WTC11 (cell line): ENCODE results near the gene LVRN. TPM values are rescaled to one million over a fixed set of nuclear protein-coding genes. Genes with fewer than 3 reads are reported as not detected.

Source experiments
- ATAC-seq: fragments of 200-7000 bp; cut with Tn5 transposase; 2 replicates; pipeline ENCODE4 v1.10.0; 2021; ENCODE audit warnings: mild to moderate bottlenecking, moderate library complexity
- CTCF ChIA-PET: fragments of 300-600 bp; sonication (Branson Sonifier 250); formaldehyde crosslinking; loops from one replicate; lab custom pipeline; 2021; ENCODE audit warnings: antibody characterized with exemption; lab: Charles Lee
- POLR2A ChIA-PET: fragments of 350-600 bp; sonication (Branson Sonifier 250); formaldehyde crosslinking; loops from one replicate; lab custom pipeline; 2021; ENCODE audit warnings: antibody characterized with exemption; lab: Charles Lee
- DNase-seq: peaks from one replicate; pipeline ENCODE4 v3.0.0; 2021; ENCODE audit warnings: low spot score
- H3K27ac Mint-ChIP-seq: 2 replicates; pipeline ENCODE4 v1.8.0; 2021; ENCODE audit warnings: mixed read lengths
- H3K27me3 Mint-ChIP-seq: 2 replicates; pipeline ENCODE4 v1.8.0; 2021; ENCODE audit warnings: low read depth, mild to moderate bottlenecking, moderate library complexity, mixed read lengths
- H3K36me3 Mint-ChIP-seq: 2 replicates; pipeline ENCODE4 v1.8.0; 2021; ENCODE audit warnings: mixed read lengths
- H3K4me1 Mint-ChIP-seq: 2 replicates; pipeline ENCODE4 v1.8.0; 2022; ENCODE audit warnings: mixed read lengths
- H3K4me3 Mint-ChIP-seq: 2 replicates; pipeline ENCODE4 v1.8.0; 2021; ENCODE audit warnings: mild to moderate bottlenecking, moderate library complexity, mixed read lengths
- H3K9me3 Mint-ChIP-seq: 2 replicates; pipeline ENCODE4 v1.8.0; 2021; ENCODE audit warnings: mixed read lengths
- AFF4 ChIP-seq: sonication (generic); formaldehyde crosslinking; IDR thresholded peaks from 2 replicates; pipeline ENCODE4 v1.8.1; 2023; ENCODE audit warnings: mild to moderate bottlenecking, missing genetic modification reagents, borderline replicate concordance
- ATF1 ChIP-seq: sonication (generic); formaldehyde crosslinking; IDR thresholded peaks from 2 replicates; pipeline ENCODE4 v1.8.1; 2023; ENCODE audit warnings: mild to moderate bottlenecking, moderate library complexity, missing genetic modification reagents
- CTCF ChIP-seq: fragments of 200-600 bp; IDR thresholded peaks from 2 replicates; pipeline ENCODE4 v1.8.0; 2022; ENCODE audit warnings: antibody characterized with exemption
- FOXJ3 ChIP-seq: sonication (generic); formaldehyde crosslinking; IDR thresholded peaks from 2 replicates; pipeline ENCODE4 v1.9.0; 2021; ENCODE audit warnings: missing genetic modification reagents, mild to moderate bottlenecking, borderline replicate concordance
- FOXK1 ChIP-seq: sonication (generic); formaldehyde crosslinking; IDR thresholded peaks from 2 replicates; pipeline ENCODE4 v1.8.0; 2022; ENCODE audit warnings: mild to moderate bottlenecking, moderate library complexity, missing genetic modification reagents
- IRF2 ChIP-seq: sonication (generic); formaldehyde crosslinking; IDR thresholded peaks from 2 replicates; pipeline ENCODE4 v1.8.0; 2022; ENCODE audit warnings: low read depth, missing genetic modification reagents, borderline replicate concordance
- MYBL2 ChIP-seq: sonication (generic); formaldehyde crosslinking; IDR thresholded peaks from 2 replicates; pipeline ENCODE4 v1.8.1; 2023; ENCODE audit warnings: mild to moderate bottlenecking, moderate library complexity, missing genetic modification reagents
- NFATC4 ChIP-seq: fragments of 250-450 bp; sonication (Bioruptor Pico); IDR thresholded peaks from 2 replicates; pipeline ENCODE4 v1.9.0; 2021; ENCODE audit warnings: mild to moderate bottlenecking
- NFE2L1 ChIP-seq: sonication (generic); formaldehyde crosslinking; IDR thresholded peaks from 2 replicates; pipeline ENCODE4 v1.8.1; 2023; ENCODE audit warnings: missing genetic modification reagents
- STAT6 ChIP-seq: sonication (generic); formaldehyde crosslinking; conservative IDR thresholded peaks from 2 replicates; pipeline ENCODE4 v1.8.1; 2023; ENCODE audit warnings: mild to moderate bottlenecking, low read depth, missing genetic modification reagents, moderate library complexity
- TEAD4 ChIP-seq: sonication (generic); formaldehyde crosslinking; IDR thresholded peaks from 2 replicates; pipeline ENCODE4 v1.8.0; 2022; ENCODE audit warnings: mild to moderate bottlenecking, missing genetic modification reagents
- TP53 ChIP-seq: sonication (generic); formaldehyde crosslinking; IDR thresholded peaks from 2 replicates; pipeline ENCODE4 v1.8.1; 2023; ENCODE audit warnings: mild to moderate bottlenecking, missing genetic modification reagents
- USF1 ChIP-seq: sonication (generic); formaldehyde crosslinking; IDR thresholded peaks from 2 replicates; pipeline ENCODE4 v1.8.0; 2022; ENCODE audit warnings: mild to moderate bottlenecking, missing genetic modification reagents
- ZBTB21 ChIP-seq: sonication (generic); formaldehyde crosslinking; IDR thresholded peaks from 2 replicates; pipeline ENCODE4 v1.8.1; 2023; ENCODE audit warnings: mild to moderate bottlenecking, missing genetic modification reagents, borderline replicate concordance
- ZBTB43 ChIP-seq: sonication (generic); formaldehyde crosslinking; IDR thresholded peaks from 2 replicates; pipeline ENCODE4 v1.8.1; 2023; ENCODE audit warnings: mild to moderate bottlenecking, missing genetic modification reagents
- ZNF121 ChIP-seq: sonication (generic); formaldehyde crosslinking; IDR thresholded peaks from 2 replicates; pipeline ENCODE4 v1.8.0; 2023; ENCODE audit warnings: missing genetic modification reagents
- ZNF396 ChIP-seq: fragments of 250-450 bp; sonication (Bioruptor Pico); IDR thresholded peaks from 2 replicates; pipeline ENCODE4 v1.8.0; 2021; ENCODE audit warnings: mild to moderate bottlenecking, moderate library complexity, borderline replicate concordance
- ZNF416 ChIP-seq: fragments of 250-450 bp; sonication (Bioruptor Pico); IDR thresholded peaks from 2 replicates; pipeline ENCODE4 v1.9.0; 2021; ENCODE audit warnings: mild to moderate bottlenecking, inconsistent platforms
- total RNA-seq: library from RNA; stranded (reverse); gene quantifications from 3 replicates; pipeline ENCODE4 v1.2.3, GENCODE V29; 2021

The LVRN gene
- total RNA-seq, 1 experiment from 2014 or later, result 0.13 TPM

GRCh38 chr5:116035123-116035522 is 72.8 kb downstream of the LVRN start (continued):
- no peak for TF ChIP-seq CTCF
- TF ChIP-seq ZBTB21, result no peak

GRCh38 chr5:116037236-116037822 is 75.1 kb downstream of the LVRN start:
- H3K27ac Mint-ChIP-seq, result no peak overlapping the region
- CTCF ChIA-PET, result interaction anchor here (1.0 to 1.6 kb wide), 3 partner anchors 31 to 149 kb away, joined by 3 to 5 read pairs (median 3); no protein-coding TSS in a partner anchor

GRCh38 chr5:116038817-116039216 is 76.5 kb downstream of the LVRN start:
- H3K27me3 Mint-ChIP-seq, result no peaks in the 10 kb centered on the region
- TF ChIP-seq STAT6 (CRISPR knock-in tag) (no peak), FOXK1 (no peak), ATF1 (CRISPR knock-in tag) (no peak), IRF2 (CRISPR knock-in tag) (no peak), ZNF396 (CRISPR knock-in tag) (no peak), USF1 (CRISPR knock-in tag) (no peak), TEAD4 (no peak), FOXJ3 (CRISPR knock-in tag) (no peak), AFF4 (no peak), ZNF416 (CRISPR knock-in tag) (no peak), CTCF (no peak), ZBTB43 (no peak), ZNF121 (CRISPR knock-in tag) (no peak)

More at GRCh38 chr5:116037236-116037822, 75.1 kb downstream of the LVRN start:
- Mint-ChIP-seq H3K9me3 (no peaks in the 10 kb centered on the region), H3K4me1 (peaks cover 30% of the 10 kb centered on the region), H3K4me3 (no peak overlapping the region), H3K27me3 (no peaks in the 10 kb centered on the region), H3K36me3 (no peaks in the 10 kb centered on the region)
- no peak for TF ChIP-seq NFE2L1 (CRISPR knock-in tag)
- TF ChIP-seq NFATC4 (CRISPR knock-in tag), result no peak
- no peak for TF ChIP-seq FOXJ3 (CRISPR knock-in tag)
- no peak for TF ChIP-seq ZBTB43
- TF ChIP-seq TP53, result no peak
- no peak for TF ChIP-seq TEAD4
- TF ChIP-seq MYBL2, result no peak
- ATAC-seq (no peak), DNase-seq (no peak)
- POLR2A ChIA-PET, result no interaction called here

More at GRCh38 chr5:116038817-116039216, 76.5 kb downstream of the LVRN start:
- ATAC-seq (peak; percentile 35), DNase-seq (no peak)
- ChIA-PET CTCF (interaction anchor here (1.2 kb wide), 1 partner anchor 151 kb away, joined by 3 read pairs; no protein-coding TSS in a partner anchor), POLR2A (no interaction called here)
- Mint-ChIP-seq H3K4me3 (no peak overlapping the region), H3K9me3 (no peaks in the 10 kb centered on the region), H3K36me3 (no peaks in the 10 kb centered on the region), H3K27ac (no peak overlapping the region), H3K4me1 (peaks cover 30% of the 10 kb centered on the region)
